HG02885 (cell line): ENCODE measurements around the gene AICDA.
"Not testable (repeated sequence)": the region's sequence is repeated elsewhere in the genome, so short reads cannot be mapped to it uniquely, and the experiment has no call there.

Experiments used
- ATAC-seq: cut with Tn5 transposase; IDR thresholded peaks from one replicate; pipeline ENCODE4 v1.9.1; 2021; ENCODE audit warnings: mild to moderate bottlenecking; ENCODE audit not compliant: unreplicated experiment, poor library complexity

AICDA gene

GRCh38 chr12:8615206-8615605 is 2.5 kb upstream of the AICDA start:
- no peak for ATAC-seq

DNA sequence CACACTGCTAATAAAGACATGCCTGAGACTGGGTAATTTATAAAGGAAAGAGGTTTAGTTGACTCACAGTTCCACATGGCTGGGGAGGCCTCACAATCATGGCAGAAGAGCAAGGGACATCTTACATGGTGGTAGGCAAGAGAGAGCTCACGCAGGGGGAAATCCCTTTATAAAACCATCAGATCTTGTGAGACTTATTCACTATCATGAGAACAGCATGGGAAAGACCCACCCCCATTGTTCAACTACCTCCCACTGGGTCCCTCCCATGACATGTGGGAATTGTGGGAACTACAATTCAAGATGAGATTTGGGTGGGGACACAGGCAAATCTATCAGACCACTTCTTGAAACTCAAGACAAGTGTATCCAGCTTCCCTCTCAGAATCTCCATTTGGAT is 1.2 kb upstream of the AICDA start:
- ATAC-seq, result not testable (repeated sequence)

- no peak for ATAC-seq
Observed at GRCh38 chr12:8609061-8609570, 3.5 kb downstream of the AICDA start.

- no peak for ATAC-seq
Observed at GRCh38 chr12:8606890-8607289, 5.8 kb downstream of the AICDA start.

GRCh38 chr12:8605057-8605456 is 7.6 kb downstream of the AICDA start:
- ATAC-seq, result no peak

GRCh38 chr12:8603856-8604255 is 8.8 kb downstream of the AICDA start:
- no peak for ATAC-seq

DNA sequence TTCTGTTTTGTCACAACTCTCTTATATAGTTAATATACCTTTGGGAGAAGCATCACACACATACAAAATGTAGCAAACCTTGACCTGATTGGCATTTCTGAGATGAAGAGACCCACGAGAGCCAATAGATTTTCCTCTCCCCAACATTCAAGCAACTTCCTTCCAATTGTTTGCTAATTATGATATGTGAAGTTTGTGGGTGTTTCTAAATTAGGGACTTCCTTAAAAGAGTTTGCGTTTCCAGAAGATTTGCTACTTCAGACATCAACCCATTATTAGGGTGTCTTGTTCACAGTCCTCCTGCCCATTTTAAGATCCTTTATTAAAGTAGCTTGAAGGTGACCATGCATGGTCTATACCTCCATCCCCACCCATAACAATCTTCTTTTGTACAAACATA is 9.4 kb downstream of the AICDA start:
- no peak for ATAC-seq

- ATAC-seq, result no peak
Observed at GRCh38 chr12:8596561-8596960, 16.1 kb downstream of the AICDA start.

DNA sequence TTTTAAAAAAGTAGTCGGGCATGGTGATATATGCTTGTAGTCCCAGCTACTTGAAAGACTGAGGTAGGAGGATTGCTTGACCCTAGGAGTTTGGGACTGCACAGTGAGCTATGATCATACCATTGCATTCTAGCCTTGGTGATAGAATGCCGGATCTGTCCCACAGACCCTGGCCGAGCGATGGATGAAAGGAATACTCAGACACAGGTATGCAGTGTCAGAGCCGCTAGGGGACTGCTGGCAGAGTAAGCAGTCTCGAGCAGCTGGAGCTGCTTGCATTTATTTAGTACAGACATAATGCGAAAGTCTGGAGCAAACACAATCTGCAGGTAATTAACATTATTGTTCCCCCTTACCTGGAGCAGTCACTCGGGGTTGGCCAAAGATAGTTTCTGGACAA is 18.6 kb downstream of the AICDA start:
- ATAC-seq, result no peak

GRCh38 chr12:8593246-8593645 is 19.4 kb downstream of the AICDA start:
- no peak for ATAC-seq

DNA sequence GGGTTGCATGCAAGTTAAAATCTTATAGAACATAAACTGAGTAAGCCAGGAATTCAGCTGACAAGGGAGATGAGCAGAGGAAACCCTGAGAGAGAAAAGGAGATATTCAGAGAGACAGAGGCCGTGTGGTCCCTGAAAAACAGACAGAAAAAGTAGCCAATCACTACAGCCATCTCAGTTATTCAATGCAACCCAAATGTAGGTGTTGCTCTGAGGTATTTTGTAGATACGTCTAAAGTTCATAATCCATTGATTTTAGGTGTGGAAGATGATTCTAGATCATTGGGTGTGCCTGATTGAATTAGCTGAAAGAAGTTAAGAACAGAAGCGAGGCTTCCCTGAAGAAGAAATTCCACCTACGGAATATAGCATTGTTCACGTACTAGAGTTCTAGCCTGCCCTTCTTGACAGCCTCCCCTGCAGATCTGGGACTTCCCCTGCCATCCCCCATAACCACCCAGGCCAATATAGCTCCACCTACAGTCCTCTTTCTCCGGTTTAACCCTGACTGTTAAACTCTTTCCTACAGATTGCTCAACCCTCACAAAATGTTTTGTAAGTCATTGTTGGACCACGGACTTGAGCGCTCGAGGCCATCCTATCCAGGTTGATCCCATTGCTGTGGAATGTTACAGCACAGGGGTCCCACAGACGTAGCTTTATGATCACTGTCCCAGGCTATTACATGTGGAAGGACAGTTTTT is 21.7 kb downstream of the AICDA start:
- ATAC-seq, result peak; percentile 98

GRCh38 chr12:8589679-8590078 is 23.0 kb downstream of the AICDA start:
- ATAC-seq, result no peak

- ATAC-seq, result not testable (repeated sequence)
Observed at GRCh38 chr12:8584478-8584877, 28.2 kb downstream of the AICDA start.

DNA sequence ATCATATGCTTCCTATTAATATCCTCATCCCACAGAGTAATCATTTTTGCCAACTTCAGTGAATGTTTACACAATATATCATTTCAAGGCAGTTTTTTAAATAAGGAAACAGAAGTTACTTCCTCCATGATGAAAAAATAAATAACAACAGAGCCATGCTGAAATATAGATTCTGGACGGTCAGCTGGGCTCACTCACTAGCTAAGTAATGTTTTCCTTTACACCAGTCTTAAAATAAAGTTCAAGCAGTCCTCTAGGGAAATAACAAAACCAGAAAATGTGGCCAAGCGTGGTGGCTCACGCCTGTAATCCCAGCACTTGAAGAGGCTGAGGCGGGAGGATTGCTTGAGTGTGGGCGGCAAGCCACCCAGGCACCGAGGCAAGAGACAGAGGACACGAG is 28.7 kb downstream of the AICDA start:
- no peak for ATAC-seq

- no peak for ATAC-seq
Observed at GRCh38 chr12:8581098-8581784, 31.4 kb downstream of the AICDA start.

DNA sequence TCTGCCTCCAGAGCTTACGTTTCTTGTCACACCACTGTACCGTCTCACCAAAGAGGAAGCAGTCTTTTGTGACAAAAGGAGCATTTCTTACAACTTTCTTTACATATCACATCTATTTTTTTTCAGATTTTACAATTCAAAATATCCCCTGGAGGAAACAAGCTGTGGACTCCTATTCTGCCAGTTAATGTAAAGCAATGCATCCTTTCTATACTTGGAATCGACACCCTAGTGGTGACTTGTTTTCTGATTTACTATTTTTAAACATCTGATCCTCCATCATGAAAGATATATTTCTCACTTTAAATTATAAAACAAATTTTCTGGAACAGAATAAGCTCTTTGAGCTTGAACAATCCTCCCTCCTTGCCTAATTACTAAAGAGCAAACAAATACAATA is 34.8 kb downstream of the AICDA start:
- ATAC-seq, result no peak

GRCh38 chr12:8572507-8572906 is 40.2 kb downstream of the AICDA start:
- no peak for ATAC-seq

DNA sequence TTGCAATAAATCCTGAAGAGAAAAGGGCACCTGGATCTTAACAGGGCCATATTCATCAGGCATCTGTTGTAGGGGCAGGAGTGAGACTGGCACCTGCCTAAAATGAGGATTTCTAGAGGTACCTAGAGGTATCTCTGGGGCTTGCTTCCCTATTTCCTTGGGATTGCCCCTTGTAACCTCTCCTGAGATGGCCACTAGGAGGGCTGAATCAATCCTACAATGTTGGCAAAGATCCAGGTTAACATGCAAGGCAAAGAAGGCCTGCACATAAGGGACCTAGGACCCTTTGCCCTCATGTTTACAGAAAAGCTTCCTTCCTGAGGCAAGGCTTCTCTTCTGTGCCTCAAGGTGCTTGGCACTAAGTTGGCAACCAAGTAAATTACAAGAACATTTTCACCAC is 46.1 kb downstream of the AICDA start:
- ATAC-seq, result no peak

DNA sequence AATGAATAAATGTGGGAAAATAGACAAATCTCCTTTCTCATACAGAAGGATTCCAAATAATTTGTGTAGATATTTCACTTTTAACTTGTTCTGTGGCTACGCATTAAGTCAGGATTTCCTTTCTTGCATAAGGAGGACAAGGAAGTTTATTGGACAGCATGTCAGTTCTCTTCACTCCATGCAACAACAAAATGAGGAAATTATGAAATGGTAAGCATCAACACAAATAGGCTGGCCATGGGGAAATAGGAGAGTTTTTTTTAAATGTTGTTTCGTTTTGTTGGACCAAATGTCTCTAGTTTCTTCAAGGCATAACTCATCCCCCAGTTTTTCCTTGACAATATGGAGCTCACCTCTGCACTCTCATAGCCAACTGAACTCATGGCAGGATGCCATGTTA is 46.6 kb downstream of the AICDA start:
- not testable (repeated sequence) for ATAC-seq

DNA sequence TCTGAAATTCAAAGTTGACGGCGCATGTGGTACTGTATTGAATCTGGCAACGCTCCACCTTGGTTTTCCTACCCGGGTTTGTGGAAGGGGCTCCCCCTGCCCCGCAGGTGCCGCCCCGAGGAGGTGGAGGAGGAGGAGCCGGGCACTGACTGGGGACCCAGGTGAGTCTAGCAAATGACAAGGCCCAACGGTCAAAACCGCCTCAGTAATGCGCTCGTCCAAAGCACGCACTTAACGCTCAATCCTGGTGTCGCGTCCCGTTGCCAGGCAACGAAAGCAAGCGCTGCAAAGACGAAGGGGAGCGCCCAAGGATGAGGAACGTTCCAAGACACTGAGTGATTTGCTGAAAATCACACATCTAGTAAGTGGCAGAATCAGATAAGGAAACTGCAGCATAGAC is 48.0 kb downstream of the AICDA start:
- ATAC-seq, result no peak

DNA sequence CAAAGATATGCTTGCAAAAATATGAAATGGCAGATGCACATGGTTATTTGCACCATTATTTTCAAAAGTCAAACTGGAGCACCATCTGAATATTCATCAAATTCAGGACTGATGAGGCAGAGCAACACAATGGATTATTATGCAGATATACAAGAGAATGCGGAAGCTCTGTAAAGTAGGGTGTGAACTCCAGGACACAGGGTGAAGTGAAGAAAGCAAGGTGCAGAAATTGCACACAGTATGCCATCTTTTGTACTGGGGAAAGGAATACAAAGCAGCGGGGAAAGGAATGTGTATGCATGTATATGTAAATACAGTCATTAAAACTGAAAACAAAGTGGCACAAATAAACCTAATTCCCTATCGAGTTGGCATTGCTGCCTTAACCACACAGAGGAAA is 49.3 kb downstream of the AICDA start:
- no peak for ATAC-seq

- ATAC-seq, result no peak
Observed at GRCh38 chr12:8562310-8562709, 50.3 kb downstream of the AICDA start.
